GM10248 (cell line): ENCODE data around the gene KATNB1.

Experiments
- CTCF ChIA-PET: fragments of 300-600 bp; sonication (Branson Sonifier 250); formaldehyde crosslinking; extraction: SDS; loops from one replicate; lab custom pipeline; 2021; ENCODE audit warnings: antibody characterized with exemption; lab: Yijun Ruan, JAX
- POLR2A ChIA-PET: fragments of 350-650 bp; sonication (Branson Sonifier 250); formaldehyde crosslinking; extraction: SDS; loops from one replicate; lab custom pipeline; 2020; ENCODE audit warnings: antibody characterized with exemption; lab: Yijun Ruan, JAX
- DNase-seq: peaks from one replicate; pipeline ENCODE4 v3.0.0; 2012; ENCODE audit errors: extremely low spot score
- TF ChIP-seq, protein P1 (sequence below): IDR thresholded peaks from 2 replicates; pipeline ENCODE4 v1.5.1; 2012; ENCODE audit warnings: mild to moderate bottlenecking, low read depth; ENCODE audit errors: extremely low read depth, missing control alignments, control extremely low read depth

Gene KATNB1

DNA sequence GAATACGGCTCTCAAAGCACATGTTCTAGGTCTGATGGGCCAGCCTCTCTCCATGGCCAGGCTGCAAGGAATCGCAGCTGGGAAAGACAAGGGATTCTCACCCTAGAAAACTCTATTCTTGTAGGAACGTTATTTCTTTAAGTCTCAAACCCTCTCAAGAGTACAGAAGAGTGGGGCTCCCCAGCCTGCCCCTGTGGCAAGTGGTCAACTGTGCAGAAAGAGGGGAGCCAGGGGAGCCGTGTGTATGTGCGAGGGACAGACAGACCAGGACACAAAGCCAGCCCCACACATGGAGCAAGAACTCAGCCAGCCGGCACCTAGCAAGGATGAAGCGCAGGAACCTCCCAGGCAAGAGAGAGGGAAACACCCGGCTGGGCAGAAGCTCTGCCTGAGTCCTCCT, 50.4 kb downstream of the KATNB1 start:
- CTCF ChIA-PET, result no interaction called here

DNA sequence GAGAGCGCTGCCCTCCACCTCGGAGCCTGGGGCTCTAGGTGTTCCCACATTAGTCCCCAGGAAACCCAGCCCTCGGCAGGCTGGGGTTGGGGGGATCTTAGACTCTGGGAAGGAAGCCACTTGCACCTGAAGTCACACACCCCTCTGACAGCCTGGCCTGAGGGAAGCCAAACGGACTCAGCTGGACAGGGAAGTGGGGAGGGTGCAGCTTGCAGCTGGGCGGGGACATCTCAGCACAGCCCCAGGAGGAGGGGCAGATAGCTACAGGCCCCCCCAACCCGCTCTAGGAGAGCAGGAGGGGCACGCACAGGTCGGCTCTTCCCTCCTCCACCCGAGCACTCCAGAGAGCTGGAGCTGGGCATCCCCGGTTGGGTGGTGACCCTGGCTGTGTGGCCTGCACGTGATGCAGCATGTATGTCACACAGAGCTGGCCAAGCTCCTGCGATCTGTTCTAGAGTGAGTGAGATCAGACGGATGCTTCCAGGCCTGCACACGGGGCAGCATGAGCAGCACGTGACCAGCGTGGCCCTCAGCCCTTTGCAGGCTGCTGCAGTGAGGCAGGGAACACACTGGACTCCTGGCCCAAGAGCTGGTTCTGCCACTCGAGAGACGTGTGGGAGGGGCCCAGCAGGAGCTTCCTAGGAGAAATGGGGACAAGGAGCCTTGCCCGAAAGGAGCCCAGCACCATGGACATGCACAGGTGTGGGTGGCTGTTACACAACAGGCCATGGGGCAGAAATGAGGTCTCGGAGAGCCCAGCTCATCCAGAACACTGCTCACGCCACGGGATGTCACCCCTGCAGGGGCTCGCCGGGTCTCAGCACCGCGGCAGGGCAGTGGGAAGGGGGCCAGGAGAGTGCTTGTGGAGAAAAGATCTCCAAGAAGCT, 51.3 kb downstream of the KATNB1 start:
- POLR2A ChIA-PET, result no interaction called here
- TF ChIP-seq, protein P1, sequence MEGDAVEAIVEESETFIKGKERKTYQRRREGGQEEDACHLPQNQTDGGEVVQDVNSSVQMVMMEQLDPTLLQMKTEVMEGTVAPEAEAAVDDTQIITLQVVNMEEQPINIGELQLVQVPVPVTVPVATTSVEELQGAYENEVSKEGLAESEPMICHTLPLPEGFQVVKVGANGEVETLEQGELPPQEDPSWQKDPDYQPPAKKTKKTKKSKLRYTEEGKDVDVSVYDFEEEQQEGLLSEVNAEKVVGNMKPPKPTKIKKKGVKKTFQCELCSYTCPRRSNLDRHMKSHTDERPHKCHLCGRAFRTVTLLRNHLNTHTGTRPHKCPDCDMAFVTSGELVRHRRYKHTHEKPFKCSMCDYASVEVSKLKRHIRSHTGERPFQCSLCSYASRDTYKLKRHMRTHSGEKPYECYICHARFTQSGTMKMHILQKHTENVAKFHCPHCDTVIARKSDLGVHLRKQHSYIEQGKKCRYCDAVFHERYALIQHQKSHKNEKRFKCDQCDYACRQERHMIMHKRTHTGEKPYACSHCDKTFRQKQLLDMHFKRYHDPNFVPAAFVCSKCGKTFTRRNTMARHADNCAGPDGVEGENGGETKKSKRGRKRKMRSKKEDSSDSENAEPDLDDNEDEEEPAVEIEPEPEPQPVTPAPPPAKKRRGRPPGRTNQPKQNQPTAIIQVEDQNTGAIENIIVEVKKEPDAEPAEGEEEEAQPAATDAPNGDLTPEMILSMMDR, result no peak
- DNase-seq, result no peak
- CTCF ChIA-PET, result interaction anchor here (0.9 to 1.1 kb wide), 3 partner anchors 22 to 30 kb away, joined by 3 read pairs; no protein-coding TSS in a partner anchor

More for the DNA sequence above, 50.4 kb downstream of the KATNB1 start:
- no peak for DNase-seq
- POLR2A ChIA-PET, result interaction anchor here (0.7 kb wide), 1 partner anchor 312 kb away, joined by 3 read pairs; no protein-coding TSS in a partner anchor
- TF ChIP-seq, protein P1, result no peak

DNA sequence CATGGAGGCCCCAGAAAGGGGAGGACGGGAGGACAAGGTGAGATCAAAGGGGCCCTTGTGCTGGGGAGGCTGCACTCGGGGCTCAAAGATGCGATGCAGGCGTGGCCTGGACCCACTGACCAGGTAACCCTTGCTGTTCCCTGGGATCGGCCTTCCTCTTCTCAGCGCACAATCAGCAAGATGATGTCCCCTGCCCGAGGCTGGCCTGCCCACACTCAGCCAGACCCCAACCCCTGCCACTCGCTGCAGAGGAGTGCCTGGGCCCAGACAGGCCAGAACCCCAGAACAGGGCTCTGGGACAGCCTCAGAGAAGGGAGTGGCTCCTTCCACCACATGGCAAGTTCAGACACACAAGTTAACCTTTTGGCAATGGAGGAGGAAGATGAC, 51.9 kb downstream of the KATNB1 start:
- ChIA-PET CTCF (interaction anchor here (0.9 to 1.0 kb wide), 2 partner anchors 30 to 31 kb away, joined by 3 read pairs; no protein-coding TSS in a partner anchor), POLR2A (no interaction called here)
- no peak for DNase-seq
- TF ChIP-seq, protein P1, result no peak

DNA sequence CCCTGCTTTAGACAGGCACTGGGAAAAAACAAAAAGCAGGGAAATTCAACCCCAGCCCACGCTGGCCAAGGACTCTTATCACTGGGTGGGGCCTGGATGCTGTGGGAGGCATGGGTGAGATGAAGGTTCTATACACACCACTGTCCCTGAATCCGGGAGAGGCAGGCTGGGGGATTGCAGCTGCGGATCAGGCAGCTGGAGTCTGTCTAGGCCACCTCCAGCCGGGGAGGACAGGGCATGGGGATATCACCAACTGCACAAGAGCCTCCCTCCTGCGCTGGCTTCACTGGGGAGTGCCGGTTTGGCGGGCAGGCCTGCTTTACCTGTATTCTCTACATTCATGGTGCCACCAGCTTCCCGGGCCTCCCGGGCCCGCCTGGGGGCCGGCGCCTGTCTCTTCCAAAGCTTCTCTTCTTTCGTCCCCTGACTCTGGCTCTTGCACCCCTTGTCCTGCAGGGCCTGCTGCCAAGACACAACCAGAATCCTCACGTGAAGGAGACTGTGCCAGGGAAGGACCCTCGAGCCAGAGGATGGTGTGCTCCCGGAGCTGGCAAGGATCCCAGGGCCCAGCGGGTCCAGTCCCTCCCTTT, 52.8 kb downstream of the KATNB1 start:
- no peak for DNase-seq
- TF ChIP-seq, protein P1, result no peak
- CTCF ChIA-PET, result no interaction called here
- POLR2A ChIA-PET, result no interaction called here

DNA sequence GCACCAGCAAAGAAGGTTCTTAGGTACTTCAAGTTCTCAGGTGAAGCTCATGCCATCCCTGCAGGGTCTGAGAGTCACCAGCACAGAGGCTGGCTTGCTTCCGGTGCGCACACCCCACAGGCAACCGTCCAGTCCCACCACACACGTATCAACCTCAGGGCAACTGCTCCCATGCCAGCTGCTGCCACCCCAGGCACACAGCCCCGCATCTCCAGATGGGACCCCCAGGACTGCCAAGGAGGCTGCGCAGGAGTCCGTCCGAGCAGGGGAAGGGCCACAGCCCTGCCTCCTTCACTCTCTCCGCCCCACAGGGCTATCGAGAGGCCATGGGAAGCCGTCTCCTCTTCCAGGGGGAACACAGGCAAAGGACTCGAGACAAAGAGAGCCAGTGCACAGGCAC, 53.4 kb downstream of the KATNB1 start:
- TF ChIP-seq, protein P1, result no peak
- no peak for DNase-seq
- ChIA-PET CTCF (no interaction called here), POLR2A (no interaction called here)

DNA sequence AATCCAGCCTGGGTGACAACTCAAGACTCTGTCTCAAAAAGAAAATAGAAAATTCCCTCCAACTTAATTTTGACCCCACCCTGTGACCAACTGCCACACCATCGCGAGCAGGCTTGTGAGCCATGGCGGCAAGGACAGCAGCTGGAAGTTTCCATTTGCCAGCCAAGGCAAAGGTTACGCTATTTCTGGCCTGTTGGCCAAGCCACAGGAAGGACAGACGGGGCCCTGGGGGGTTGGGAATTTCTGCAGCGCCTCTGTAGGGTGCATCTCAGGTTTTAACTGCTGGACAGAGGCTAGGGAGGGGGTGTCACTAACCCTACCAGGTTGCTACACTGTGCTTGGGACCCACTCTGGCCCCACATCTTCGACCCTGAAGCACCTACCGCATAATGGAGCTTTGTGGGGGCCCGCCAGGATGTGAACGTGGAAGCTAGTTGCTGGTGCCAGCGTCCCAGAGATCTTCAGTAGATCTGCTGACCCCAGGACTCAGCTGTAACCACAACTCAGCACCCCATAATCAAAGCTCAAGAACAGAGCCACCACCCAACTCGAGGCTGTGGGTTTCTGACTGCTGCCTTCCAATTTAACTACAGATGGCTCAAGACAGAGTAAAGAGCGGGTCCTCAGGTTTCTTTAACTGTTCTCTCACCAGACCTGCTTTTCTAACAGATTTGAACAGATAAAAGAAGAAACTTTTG, 55.8 kb downstream of the KATNB1 start:
- POLR2A ChIA-PET, result no interaction called here
- CTCF ChIA-PET, result interaction anchor here (1.0 to 1.5 kb wide), 2 partner anchors 9 to 34 kb away, joined by 3 to 5 read pairs; no protein-coding TSS in a partner anchor
- TF ChIP-seq, protein P1, result no peak
- no peak for DNase-seq
